22Rv1 (cell line): ENCODE data around the gene TLL2.

ENCODE experiments used
- CTCF ChIP-seq: fragments of 450-650 bp; IDR thresholded peaks from 2 replicates; pipeline ENCODE4 v1.5.1; 2017; ENCODE audit warnings: mild to moderate bottlenecking
- ZFX ChIP-seq: fragments of 450-650 bp; IDR thresholded peaks from 2 replicates; pipeline ENCODE4 v1.6.1; 2017; ENCODE audit warnings: antibody characterized with exemption, borderline replicate concordance

- TF ChIP-seq CTCF (no peak), ZFX (no peak)
These were observed 63.1 kb downstream of the TLL2 start for GRCh38 chr10:96450529-96451207.
